ENCODE measurements around the gene NPLOC4. TPM values are rescaled to one million over a fixed set of nuclear protein-coding genes. Genes with fewer than 3 reads are reported as not detected.
A peak's percentile ranks its signal among the peaks of the same experiment; 100 is the strongest.
"Not testable (repeated sequence)": the region's sequence is repeated elsewhere in the genome, so short reads cannot be mapped to it uniquely, and the experiment has no call there.

Gene NPLOC4
- total RNA-seq, result 103 and 114 TPM in 2 replicates

DNA sequence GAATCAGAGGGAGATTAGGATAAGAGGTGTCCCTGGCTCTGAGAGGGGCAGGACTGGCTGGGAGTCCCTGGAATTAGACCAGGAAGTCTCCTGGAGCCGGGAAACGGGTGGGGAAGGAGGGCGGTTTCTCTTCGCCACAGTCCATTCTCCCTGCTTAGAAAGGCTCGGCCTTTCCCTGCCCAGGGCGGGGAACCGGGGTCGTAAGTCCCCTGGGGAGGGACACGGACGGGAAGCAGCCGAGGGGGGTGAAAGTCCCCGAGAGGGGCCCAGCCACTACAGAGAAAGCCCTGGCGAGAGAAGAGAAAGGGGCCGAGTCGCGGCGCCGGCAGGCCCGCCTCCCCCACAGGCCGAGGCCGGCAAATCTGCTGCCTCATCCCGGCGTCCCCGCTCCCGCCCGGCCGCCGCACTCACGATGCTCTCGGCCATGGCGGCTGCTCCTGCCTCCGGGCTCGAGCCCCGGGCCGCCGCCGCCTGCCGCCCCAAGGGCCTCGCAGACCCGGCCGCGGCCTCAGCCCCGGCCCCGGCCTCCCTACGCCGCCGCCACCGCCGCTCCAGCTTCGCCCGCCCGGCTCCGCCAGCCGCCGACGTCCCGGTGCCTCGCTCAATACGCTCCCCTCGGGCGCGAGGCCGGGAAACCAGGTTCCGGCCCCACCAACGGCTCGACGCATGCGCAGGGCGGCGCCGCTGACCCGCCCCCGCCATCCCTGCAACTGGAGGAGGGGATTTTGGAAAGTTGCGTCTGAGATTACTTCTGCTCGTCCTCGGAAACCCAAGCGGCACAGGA is at the start of gene NPLOC4, which contains the start of gene TSPAN10:
Gene NPLOC4 (minus strand): TSS at position 608 of the 784 bp plus-strand sequence. CDS start 182 bp downstream, at position 426.
Gene TSPAN10 (plus strand): TSS at position 692 of the 784 bp plus-strand sequence. CDS start 5,217 bp downstream, outside the sequence.
- no peak for DNase-seq (ENCODE audit: low read depth, low spot score)

DNA sequence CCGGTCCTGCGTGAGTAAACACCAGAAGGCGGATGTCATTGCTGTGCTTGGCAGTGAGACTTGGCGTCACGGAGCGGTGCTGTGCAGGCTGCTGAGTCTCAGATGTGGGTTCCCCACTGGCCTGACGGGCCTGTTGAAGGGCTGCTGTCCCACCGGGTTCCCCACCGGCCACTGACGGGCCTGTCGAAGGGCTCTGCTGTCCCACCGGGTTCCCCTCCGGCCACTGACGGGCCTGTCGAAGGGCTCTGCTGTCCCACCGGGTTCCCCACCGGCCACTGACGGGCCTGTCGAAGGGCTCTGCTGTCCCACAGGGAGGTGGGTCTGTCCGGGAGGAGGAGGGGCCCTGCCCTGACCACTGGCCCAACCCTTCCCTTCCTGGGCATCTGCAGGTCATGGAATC is 49.7 kb upstream of the NPLOC4 start:
- DNase-seq (ENCODE audit: low read depth, low spot score), result no peak

DNA sequence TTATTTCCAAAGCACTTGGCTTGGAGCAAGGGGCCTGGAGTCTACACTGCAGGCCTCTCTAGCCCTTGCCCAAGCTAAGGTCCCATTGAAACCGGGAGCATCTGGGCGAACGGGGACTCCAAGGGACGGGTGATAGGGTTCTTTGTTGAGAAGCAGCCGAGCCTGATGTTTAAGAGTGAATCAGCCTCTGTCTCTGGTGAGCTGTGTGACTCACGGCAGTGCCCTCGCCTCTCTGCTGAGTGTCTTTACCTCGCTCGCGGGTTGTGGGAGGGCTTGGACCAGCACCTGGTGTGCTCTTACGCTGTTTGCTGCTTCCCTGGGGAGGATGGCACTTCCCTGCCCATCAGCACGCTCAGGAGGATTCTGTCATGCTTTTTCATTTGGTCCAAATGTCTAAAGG is 48.2 kb upstream of the NPLOC4 start:
- no peak for DNase-seq (ENCODE audit: low read depth, low spot score)

- DNase-seq (ENCODE audit: low read depth, low spot score), result no peak
Observed at GRCh38 chr17:81684442-81684911, 47.6 kb upstream of the NPLOC4 start.

GRCh38 chr17:81683584-81684441 is 46.9 kb upstream of the NPLOC4 start, which contains the start of the genes ARL16 and HGS:
Gene ARL16 (minus strand): TSS chr17:81683797. CDS start chr17:81683753, 44 bp downstream.
Gene HGS (plus strand): TSS chr17:81684011. CDS start chr17:81684067, 56 bp downstream.
- peak; percentile 96 for DNase-seq (ENCODE audit: low read depth, low spot score)

GRCh38 chr17:81683208-81683583 is 46.3 kb upstream of the NPLOC4 start:
- DNase-seq (ENCODE audit: low read depth, low spot score), result no peak

- DNase-seq (ENCODE audit: low read depth, low spot score), result no peak
Observed at GRCh38 chr17:81682565-81683207, 45.8 kb upstream of the NPLOC4 start.

DNA sequence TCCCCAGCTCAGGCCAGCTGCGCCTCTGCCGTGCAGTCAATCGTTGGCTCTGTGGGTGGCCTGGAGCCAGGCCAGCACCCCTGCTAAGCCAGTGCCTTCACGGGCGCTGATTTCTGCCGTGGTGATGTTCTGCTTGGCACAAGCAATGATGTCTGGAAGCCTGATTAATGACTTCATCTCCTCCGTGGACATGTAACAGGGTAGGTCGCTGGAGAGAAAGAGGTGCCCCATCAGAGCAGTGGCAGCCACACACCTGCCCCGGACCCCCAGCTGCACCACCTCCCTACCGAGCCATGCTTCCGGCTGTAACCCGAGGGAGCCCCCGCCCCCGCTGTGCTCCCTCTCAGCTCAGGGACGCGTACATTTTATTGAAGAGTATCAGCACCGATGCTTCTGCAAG is 44.8 kb upstream of the NPLOC4 start:
- no peak for DNase-seq (ENCODE audit: low read depth, low spot score)

- DNase-seq (ENCODE audit: low read depth, low spot score), result no peak
Observed at GRCh38 chr17:81680150-81680549, 43.2 kb upstream of the NPLOC4 start.

DNA sequence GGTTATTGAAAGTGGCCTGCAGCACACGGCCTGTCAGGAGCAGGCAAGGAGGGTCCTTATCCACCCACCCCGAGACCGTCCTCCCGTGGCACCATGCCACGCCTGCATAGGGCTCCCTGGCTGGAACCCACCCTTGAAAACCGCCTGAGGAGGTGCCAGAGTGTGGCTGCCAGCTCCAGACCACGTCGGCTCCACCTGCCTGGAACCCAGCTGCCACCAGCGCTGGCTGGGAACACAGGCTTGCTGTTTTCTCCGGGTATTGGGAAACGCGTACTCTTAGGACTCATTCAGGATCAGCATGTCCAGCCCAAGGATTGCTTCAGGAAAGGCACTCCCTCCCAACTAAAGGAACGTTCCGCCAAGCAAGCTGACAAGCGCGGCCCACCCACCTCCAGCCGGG is 40.0 kb upstream of the NPLOC4 start:
- DNase-seq (ENCODE audit: low read depth, low spot score), result no peak

GRCh38 chr17:81675515-81676221 is 38.8 kb upstream of the NPLOC4 start:
- not testable (repeated sequence) for DNase-seq (ENCODE audit: low read depth, low spot score)

DNA sequence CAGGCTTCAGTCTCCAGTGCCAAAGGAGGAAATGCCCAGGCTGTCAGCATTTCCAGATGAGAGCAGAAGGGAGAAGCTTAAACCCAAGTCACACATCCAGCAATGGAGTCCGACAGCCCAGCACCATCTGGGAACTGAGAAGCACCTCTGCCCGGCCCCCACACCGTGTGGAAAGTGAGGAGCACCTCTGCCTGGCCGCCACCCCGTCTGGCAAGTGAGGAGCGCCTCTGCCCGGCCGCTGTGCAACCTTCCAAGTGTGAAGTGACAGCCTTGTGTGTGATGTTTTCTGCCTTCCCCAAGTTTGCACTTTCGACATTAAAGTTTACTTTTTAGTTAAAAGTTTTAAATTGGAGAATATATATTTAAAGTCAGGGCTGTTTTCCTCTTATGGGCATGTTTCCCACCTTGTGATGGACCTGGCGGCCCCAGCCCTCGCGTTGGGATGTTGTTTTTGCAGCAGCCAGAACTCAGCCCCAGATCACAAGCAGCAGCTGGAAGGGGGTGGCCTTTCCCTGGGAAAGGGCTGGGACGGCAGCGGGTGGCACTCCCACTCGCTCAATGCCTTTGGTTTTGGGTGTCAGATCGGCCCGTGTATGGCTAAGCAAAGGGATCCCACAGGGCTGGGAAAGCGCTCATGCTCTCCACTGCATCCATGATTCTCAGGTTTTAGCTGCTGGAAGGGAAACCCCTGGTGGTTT is 36.8 kb upstream of the NPLOC4 start:
- DNase-seq (ENCODE audit: low read depth, low spot score), result no peak

DNA sequence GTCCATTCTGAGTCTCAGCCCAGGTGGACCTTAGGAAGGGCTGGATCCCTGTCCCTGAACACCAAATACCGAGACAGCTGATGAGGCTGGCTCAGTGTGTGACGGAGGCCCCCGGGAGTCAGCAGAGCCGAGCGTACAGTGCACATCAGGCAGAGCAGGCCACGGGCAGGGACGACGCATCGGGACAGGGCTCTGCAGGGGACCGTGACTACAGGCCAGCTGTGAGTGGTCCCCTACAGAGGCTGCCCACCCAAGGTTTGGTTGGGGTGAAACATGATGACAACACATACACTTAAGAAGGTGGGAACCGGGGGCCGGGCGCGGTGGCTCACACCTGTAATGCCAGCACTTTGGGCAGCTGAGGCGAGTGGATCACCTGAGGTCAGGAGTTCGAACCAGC is 36.0 kb upstream of the NPLOC4 start:
- no peak for DNase-seq (ENCODE audit: low read depth, low spot score)

- DNase-seq (ENCODE audit: low read depth, low spot score), result no peak
Observed at GRCh38 chr17:81672504-81672903, 35.6 kb upstream of the NPLOC4 start.

DNA sequence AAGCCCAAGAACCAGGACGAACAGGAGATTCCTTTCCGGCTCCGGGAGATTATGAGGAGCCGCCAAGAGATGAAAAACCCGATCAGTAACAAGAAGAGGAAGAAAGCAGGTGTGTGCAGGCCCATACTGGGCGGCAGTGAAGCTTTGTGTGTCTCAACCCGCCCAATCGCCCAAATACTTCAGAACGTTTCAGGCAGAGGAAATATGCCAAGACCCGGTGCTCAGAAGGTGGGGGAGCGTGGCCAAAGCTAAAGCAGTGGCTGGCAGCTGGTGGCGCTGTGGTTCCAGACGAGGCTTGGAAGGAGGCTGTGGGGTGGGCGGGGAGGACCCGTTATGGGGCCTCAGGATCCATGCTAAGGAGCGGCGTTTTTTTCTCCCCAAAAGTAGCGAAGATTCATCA is 30.8 kb upstream of the NPLOC4 start:
- no peak for DNase-seq (ENCODE audit: low read depth, low spot score)

DNA sequence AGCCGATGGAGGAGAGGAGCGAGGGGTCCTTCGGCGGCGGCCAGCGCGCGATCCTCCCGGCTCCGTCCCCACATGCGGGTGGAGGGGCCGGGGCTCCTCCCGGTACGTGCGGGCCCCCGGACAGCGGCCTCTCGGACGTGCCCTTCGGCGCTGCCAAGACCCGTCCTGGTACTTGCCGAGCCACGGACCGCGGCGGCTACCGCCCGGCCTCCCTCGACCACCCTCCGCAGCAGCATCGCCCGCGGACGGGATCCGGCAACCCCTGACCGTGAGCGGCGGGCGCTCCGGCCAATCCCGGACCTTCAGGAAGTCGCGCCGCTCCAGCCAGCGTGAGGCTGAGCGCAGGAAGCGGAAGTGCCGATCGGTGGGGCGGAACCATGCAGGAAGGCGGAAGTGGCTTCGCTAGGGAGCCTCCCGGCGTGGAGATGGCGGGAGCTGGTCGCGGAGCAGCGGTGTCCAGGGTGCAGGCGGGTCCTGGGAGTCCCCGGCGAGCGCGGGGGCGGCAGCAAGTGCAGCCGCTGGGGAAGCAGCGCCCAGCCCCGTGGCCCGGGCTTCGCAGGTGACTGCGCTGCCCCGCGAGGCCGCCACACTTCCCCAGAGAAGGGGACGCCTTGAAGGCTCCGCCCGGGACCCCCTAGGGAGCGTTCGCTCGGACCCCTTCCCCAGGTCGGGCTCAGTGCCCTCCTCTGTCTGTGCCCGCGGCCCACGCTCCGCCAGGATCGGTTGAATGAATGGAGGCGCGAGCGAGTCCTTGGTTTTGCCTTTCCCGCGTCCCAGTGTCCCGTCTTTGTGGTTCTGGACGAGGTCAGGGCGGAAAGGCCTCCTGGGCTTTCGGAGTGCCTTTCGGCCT is 29.7 kb upstream of the NPLOC4 start, which contains the start of the genes CCDC137 and OXLD1:
Gene CCDC137 (plus strand): TSS at position 396 of the 850 bp plus-strand sequence. CDS start 30 bp downstream, at position 426.
Gene OXLD1 (minus strand): TSS at position 264 of the 850 bp plus-strand sequence. CDS start 28 bp downstream, at position 236.
- peak; percentile 91 for DNase-seq (ENCODE audit: low read depth, low spot score)

GRCh38 chr17:81666092-81666341 is 29.1 kb upstream of the NPLOC4 start:
- DNase-seq (ENCODE audit: low read depth, low spot score), result no peak

DNA sequence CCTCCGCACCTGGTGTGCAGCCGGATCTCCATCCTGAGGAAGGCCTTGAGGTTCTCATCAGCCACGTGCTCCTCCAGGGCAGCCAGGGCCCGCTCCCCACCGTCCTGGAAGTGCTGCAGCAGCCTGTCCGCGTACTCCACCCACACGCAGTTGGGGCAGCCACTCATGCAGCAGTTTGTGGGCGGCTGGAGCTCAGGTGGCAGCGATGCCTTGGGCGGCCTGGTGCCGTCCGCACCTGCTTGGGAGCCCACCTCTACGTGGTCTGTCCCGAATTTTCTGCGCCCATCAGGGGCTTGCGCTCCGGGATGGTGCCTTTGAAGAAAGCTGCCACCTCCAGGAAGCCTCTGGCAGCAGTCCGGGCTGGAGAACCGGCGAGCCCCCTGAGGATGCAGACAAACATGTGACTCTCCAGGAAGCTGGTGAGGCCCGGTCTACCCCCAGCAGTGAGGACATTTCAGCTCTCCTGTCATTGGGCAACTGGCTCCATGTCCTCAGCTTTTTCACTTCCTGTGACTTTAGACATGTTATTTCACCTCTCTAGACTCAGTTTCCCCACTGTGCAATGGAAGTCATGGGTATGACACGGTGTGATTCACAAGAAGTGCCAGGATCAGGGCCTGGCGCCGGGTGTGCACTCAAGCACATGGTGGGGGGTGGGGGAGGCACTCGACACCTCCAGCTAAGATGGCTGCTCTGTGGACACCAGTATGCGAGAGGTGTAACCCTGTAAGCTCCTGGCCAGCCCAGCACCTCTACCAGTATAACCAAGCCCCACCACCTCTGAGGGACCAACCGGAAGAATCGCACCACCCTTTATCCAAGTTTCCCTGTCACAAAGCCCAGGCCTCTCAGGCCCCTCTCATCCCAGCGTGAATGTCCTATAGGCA is 28.5 kb upstream of the NPLOC4 start:
- no peak for DNase-seq (ENCODE audit: low read depth, low spot score)
